Myocyte (in vitro differentiated cells): ENCODE data around the gene CHRM3. TPM values are rescaled to one million over a fixed set of nuclear protein-coding genes. Genes with fewer than 3 reads are reported as not detected.
A peak's percentile ranks its signal among the peaks of the same experiment; 100 is the strongest.

ENCODE experiments used
- DNase-seq: peaks from one replicate; pipeline ENCODE4 v3.0.0-alpha.2; 2012; ENCODE audit warnings: low read depth
- total RNA-seq: library from RNA; depleted of rRNA; stranded (reverse); fragments of >200 nt; gene quantifications from 2 replicates; pipeline ENCODE4 v1.2.3, GENCODE V29; 2014

CHRM3 gene
- total RNA-seq, 1 donor from 2014 or later, result 1.3 TPM

GRCh38 chr1:239394107-239394506 lies 7.7 kb downstream of the CHRM3 start:
- no peak for DNase-seq

GRCh38 chr1:239413916-239414315 lies 27.5 kb downstream of the CHRM3 start:
- no peak for DNase-seq

DNA sequence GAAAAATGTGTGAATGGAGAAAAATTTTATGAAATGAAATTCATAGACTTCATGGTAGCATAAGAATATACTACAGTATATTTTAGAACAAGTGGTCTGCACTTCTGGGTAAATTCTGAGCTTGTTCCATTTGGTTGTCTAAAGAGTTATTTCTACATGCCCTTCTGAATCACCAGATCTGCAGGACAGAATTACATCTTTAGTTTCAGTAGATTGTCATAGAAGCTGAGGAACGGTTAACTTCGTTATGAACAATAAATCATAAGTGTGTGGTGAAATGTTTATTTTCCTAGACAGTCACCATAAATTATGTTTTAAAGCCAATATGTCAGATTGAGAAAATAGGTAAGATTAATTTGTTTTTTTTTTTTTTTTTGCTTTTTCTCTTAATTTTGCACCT lies 30.9 kb downstream of the CHRM3 start:
- DNase-seq, result no peak

GRCh38 chr1:239417986-239418640 lies 31.7 kb downstream of the CHRM3 start:
- no peak for DNase-seq

- DNase-seq, result no peak
Observed at GRCh38 chr1:239418681-239419080, 32.3 kb downstream of the CHRM3 start.

DNA sequence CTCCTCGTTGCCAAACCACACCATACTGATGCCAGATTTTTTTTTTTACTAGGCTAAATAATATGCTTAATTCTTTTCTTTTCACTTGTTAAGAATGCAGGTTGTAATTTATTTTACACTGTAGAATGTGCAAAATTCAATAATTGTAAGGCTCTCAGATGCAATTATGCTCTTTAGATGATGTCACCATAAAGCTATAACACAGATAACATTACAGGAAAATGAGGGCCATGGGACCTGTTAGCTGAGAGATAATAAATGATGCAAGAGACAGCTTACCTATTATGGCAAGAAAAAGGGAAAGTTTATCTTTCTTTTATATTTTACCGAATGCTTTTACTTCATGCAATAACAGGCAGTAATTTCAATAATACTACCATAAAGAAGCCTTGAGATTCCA lies 35.4 kb downstream of the CHRM3 start:
- DNase-seq, result no peak

- DNase-seq, result no peak
Observed at GRCh38 chr1:239422818-239423217, 36.5 kb downstream of the CHRM3 start.

DNA sequence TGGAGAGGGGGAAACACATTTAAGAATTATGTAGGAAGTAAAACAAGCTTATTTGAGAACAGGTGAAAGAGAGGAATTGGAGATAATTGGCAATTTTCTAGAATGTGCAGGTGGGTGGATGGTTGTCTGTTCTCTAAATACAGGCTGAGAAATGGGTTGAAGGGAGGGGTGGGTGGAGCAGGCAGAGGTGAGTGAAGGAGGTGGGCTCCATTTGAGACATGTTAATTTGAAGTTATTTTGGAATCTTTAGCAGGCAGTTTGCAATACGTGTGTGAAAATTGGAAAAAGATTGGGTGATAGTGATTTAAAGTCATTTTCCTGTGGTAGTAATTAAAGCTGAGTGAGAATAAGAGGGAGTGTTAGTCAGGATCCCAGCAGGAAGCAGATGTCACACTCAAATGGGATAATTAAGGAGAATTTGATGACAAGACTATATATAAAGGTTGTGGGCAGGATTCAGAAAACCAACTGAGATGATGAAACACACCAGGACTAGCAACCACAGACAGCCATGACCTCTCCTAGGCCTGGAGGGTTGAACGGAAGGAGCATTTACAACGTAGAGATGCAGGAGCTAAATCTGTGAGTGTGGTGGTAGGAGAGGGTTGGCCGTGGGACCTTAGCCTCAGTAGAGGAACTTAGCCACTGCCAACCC lies 40.6 kb downstream of the CHRM3 start:
- peak; percentile 3 for DNase-seq

GRCh38 chr1:239427712-239428111 lies 41.3 kb downstream of the CHRM3 start:
- DNase-seq, result no peak

DNA sequence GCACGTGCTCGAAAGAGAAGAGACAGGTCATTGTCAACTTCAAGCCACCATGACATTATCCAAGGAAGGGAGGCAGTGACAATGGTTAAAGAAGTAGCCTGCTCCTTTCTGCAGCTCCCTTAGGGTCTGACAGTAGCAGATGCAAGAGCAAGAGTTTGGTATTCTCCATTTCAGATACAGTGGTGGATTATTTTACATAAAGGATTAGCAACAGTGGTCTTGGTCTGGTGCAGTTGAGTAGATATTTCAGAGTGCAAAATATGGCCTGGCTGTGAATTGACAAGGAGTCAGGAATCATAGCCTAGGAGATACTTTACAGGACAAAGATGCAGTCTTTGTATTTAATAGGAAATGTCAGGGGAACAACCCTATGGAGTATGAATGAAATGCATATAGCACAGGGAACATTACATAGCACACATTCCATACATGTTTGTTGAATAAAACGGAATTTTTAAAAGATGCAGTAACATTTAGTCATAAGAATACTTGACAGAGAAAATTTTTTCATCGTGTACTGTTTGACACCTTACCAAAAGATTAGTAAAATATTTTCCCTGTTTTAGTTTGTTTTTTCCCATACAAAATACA lies 41.8 kb downstream of the CHRM3 start:
- DNase-seq, result no peak

- DNase-seq, result no peak
Observed at GRCh38 chr1:239429163-239429562, 42.8 kb downstream of the CHRM3 start.

GRCh38 chr1:239432255-239432654 lies 45.9 kb downstream of the CHRM3 start:
- DNase-seq, result no peak

GRCh38 chr1:239434181-239434580 lies 47.8 kb downstream of the CHRM3 start:
- no peak for DNase-seq
